GM12878 (cell line): Measurements from ENCODE around the gene CTIF. TPM values are rescaled to one million over a fixed set of nuclear protein-coding genes. Genes with fewer than 3 reads are reported as not detected.

Experiments
- ATF7 ChIP-seq: fragments of 450-650 bp; IDR thresholded peaks from 2 replicates; pipeline ENCODE4 v1.6.1; 2016; ENCODE audit warnings: low read depth, mild to moderate bottlenecking
- GATAD2B ChIP-seq: fragments of 450-650 bp; conservative IDR thresholded peaks from 2 replicates; pipeline ENCODE4 v1.6.1; 2017; ENCODE audit warnings: low read depth, mild to moderate bottlenecking, moderate library complexity
- MTA3 ChIP-seq: IDR thresholded peaks from 2 replicates; pipeline ENCODE4 v1.6.1; 2012; ENCODE audit warnings: low read length, inconsistent platforms, borderline replicate concordance
- POLR2A ChIP-seq: IDR thresholded peaks from 2 replicates; pipeline ENCODE4 v1.6.1; 2011; ENCODE audit warnings: low read depth, mild to moderate bottlenecking, low read length
- RAD21 ChIP-seq: IDR thresholded peaks from 2 replicates; pipeline ENCODE4 v1.6.1; 2011; ENCODE audit warnings: mild to moderate bottlenecking, low read depth, low read length, moderate library complexity; ENCODE audit not compliant: insufficient read depth
- RB1 ChIP-seq: fragments of 450-650 bp; formaldehyde crosslinking; IDR thresholded peaks from 2 replicates; pipeline ENCODE4 v1.6.1; 2017; ENCODE audit warnings: mild to moderate bottlenecking, borderline replicate concordance
- SMAD1 ChIP-seq: fragments of 450-650 bp; IDR thresholded peaks from 2 replicates; pipeline ENCODE4 v1.6.1; 2018; ENCODE audit warnings: mild to moderate bottlenecking, low read depth; ENCODE audit not compliant: partially characterized antibody
- SMARCA5 ChIP-seq: fragments of 450-650 bp; IDR thresholded peaks from 2 replicates; pipeline ENCODE4 v1.6.1; 2017; ENCODE audit warnings: mild to moderate bottlenecking
- SREBF2 ChIP-seq: IDR thresholded peaks from 2 replicates; pipeline ENCODE4 v1.6.1; 2012; ENCODE audit warnings: mild to moderate bottlenecking, low read length
- ZNF217 ChIP-seq: fragments of 450-650 bp; IDR thresholded peaks from 2 replicates; pipeline ENCODE4 v1.6.1; 2017; ENCODE audit warnings: antibody characterized with exemption, mild to moderate bottlenecking
- ZNF24 ChIP-seq: fragments of 450-650 bp; IDR thresholded peaks from 2 replicates; pipeline ENCODE4 v1.6.1; 2017; ENCODE audit warnings: antibody characterized with exemption, mild to moderate bottlenecking
- polyA plus RNA-seq, 11 experiments: library from polyadenylated mRNA; depleted of rRNA in 4 of 11; unstranded in 6 of 11; stranded (reverse) in 5 of 11; fragments of >200 nt; fragmentation: Nextera tagmentation in 4 of 11; fragmentation: Illumina TruSeq in 1 of 11; extraction: Ambion mirVana in 4 of 11; extraction: Trizol in 1 of 11; gene quantifications; 1 replicate in 1 of 11; 2 replicates in 10 of 11; pipeline versions ENCODE4 v1.2.1 to v1.2.3, GENCODE V29; 2011 to 2016; ENCODE audit warnings: inconsistent platforms in 2 of 11, missing spikeins in 2 of 11, low read depth in 1 of 11
- total RNA-seq, 4 experiments: library from RNA; depleted of rRNA in 3 of 4; stranded (reverse); fragments of >200 nt in 3 of 4; fragmentation: Illumina TruSeq in 1 of 4; extraction: Trizol in 1 of 4; gene quantifications; 2 replicates each; pipeline versions ENCODE4 v1.2.1 to v1.2.3, GENCODE V29; 2013 to 2021
- TF ChIP-seq, protein P1 (sequence below): fragments of 450-650 bp; IDR thresholded peaks from 2 replicates; pipeline ENCODE4 v1.6.1; 2017; ENCODE audit warnings: borderline replicate concordance
- TF ChIP-seq, protein P2 (sequence below): IDR thresholded peaks from 2 replicates; pipeline ENCODE4 v1.6.1; 2011; ENCODE audit warnings: borderline replicate concordance, low read depth, mild to moderate bottlenecking, moderate library complexity, low read length; ENCODE audit not compliant: insufficient read depth, poor library complexity, severe bottlenecking
- TF ChIP-seq, protein P3 (sequence below): fragments of 450-650 bp; IDR thresholded peaks from 2 replicates; pipeline ENCODE4 v1.6.1; 2017; ENCODE audit warnings: low read depth, mild to moderate bottlenecking, moderate library complexity

CTIF gene
- total and polyA plus RNA-seq, 10 of the 15 experiments (the other 5 are each of a cell fraction or from before 2014, with no cell fraction given), result 0.06 to 11.6 (median 2.5) TPM

DNA sequence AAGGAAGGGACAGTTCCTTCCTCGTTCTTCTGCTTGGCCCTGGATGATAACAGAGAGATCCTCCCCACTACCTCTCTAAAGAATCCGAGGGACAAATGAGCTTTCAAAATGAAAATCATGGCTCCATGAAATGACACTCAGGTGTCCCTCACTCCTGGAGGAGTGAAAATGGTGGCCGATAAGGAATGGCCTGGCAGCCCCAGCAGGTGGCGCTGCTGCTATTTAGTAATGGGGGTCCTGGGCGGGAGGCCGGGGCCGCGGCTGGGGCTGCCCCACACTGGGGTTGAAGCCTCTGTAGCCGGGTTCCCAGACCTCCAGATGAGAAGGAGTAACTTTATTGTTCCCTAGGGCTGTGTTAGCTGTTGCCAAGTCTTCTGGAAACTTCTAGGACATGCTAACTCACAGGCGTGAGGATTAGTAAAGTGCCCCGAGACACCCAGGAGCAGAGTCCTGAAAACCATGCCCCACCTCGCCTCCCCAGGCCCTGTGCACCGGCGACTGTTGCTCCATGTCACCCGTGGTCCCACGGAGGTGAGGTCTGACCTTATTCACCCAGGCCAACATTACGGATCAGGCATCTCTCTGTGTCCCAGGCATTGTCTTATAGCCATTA, 138.0 kb downstream of the CTIF start (continued):
- TF ChIP-seq RAD21 (peak; percentile 86), SREBF2 (no peak), SMARCA5 (0 out of 2 replicates have a peak, but pooled peaks have one; percentile 32), MTA3 (no peak), RB1 (peak; percentile 42; the same call in 1 of the 2 replicates), POLR2A (no peak), ATF7 (no peak), ZNF24 (no peak), ZNF217 (no peak), SMAD1 (no peak), GATAD2B (no peak)
- TF ChIP-seq, protein P1, sequence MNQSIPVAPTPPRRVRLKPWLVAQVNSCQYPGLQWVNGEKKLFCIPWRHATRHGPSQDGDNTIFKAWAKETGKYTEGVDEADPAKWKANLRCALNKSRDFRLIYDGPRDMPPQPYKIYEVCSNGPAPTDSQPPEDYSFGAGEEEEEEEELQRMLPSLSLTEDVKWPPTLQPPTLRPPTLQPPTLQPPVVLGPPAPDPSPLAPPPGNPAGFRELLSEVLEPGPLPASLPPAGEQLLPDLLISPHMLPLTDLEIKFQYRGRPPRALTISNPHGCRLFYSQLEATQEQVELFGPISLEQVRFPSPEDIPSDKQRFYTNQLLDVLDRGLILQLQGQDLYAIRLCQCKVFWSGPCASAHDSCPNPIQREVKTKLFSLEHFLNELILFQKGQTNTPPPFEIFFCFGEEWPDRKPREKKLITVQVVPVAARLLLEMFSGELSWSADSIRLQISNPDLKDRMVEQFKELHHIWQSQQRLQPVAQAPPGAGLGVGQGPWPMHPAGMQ, result no peak
- TF ChIP-seq, protein P2, sequence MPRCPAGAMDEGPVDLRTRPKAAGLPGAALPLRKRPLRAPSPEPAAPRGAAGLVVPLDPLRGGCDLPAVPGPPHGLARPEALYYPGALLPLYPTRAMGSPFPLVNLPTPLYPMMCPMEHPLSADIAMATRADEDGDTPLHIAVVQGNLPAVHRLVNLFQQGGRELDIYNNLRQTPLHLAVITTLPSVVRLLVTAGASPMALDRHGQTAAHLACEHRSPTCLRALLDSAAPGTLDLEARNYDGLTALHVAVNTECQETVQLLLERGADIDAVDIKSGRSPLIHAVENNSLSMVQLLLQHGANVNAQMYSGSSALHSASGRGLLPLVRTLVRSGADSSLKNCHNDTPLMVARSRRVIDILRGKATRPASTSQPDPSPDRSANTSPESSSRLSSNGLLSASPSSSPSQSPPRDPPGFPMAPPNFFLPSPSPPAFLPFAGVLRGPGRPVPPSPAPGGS, result no peak
- TF ChIP-seq, protein P3, sequence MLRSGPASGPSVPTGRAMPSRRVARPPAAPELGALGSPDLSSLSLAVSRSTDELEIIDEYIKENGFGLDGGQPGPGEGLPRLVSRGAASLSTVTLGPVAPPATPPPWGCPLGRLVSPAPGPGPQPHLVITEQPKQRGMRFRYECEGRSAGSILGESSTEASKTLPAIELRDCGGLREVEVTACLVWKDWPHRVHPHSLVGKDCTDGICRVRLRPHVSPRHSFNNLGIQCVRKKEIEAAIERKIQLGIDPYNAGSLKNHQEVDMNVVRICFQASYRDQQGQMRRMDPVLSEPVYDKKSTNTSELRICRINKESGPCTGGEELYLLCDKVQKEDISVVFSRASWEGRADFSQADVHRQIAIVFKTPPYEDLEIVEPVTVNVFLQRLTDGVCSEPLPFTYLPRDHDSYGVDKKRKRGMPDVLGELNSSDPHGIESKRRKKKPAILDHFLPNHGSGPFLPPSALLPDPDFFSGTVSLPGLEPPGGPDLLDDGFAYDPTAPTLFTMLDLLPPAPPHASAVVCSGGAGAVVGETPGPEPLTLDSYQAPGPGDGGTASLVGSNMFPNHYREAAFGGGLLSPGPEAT, result no peak
